Measurements from ENCODE around the gene C1QTNF5.

The C1QTNF5 gene

GRCh38 chr11:119380827-119381180, 40.1 kb upstream of the C1QTNF5 start:
- TF ChIP-seq, protein P1, sequence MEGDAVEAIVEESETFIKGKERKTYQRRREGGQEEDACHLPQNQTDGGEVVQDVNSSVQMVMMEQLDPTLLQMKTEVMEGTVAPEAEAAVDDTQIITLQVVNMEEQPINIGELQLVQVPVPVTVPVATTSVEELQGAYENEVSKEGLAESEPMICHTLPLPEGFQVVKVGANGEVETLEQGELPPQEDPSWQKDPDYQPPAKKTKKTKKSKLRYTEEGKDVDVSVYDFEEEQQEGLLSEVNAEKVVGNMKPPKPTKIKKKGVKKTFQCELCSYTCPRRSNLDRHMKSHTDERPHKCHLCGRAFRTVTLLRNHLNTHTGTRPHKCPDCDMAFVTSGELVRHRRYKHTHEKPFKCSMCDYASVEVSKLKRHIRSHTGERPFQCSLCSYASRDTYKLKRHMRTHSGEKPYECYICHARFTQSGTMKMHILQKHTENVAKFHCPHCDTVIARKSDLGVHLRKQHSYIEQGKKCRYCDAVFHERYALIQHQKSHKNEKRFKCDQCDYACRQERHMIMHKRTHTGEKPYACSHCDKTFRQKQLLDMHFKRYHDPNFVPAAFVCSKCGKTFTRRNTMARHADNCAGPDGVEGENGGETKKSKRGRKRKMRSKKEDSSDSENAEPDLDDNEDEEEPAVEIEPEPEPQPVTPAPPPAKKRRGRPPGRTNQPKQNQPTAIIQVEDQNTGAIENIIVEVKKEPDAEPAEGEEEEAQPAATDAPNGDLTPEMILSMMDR (IDR thresholded peaks at IDR 0.05; ENCODE audit: low read depth, low read length, missing control alignments) = no peak
- no peak overlapping the region; the same call in 1 of the 2 replicates for H3K4me3 ChIP-seq (ENCODE audit: low read depth, low read length)
- no peak for DNase-seq (ENCODE audit: low read depth)

DNA sequence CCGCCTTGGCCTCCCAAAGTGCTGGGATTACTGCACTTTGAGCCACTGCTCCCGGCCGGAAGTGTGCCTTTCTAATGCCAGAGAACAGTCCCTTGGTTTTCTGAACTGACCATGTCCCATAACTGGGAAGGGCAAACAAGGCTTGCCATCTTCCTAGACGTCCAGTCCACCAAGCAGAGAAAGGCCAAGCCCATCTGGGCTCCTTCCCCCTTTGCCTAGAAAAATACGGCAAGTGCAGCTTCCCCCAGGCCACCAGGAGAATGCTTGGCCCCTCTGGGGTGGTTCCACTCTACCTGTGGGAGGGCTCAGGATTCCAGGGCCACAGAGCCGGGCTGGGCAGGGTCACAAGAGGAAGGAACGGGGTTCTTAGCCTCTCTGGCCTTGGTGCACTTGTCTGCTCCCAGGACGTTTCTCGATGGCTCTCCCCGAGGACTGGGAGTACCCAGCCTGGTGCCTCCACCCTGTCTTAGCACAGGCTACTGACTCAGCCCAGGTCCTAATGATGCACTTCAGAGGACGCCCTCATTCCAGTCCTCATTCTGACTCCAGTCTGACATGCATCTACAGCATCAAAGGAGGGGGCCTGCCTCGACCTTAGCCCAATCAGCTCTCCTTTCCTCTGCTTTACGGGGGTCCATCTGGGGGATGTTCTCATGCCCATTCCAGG, 39.6 kb upstream of the C1QTNF5 start:
- TF ChIP-seq, protein P1 (IDR thresholded peaks at IDR 0.05; ENCODE audit: low read depth, low read length, missing control alignments) = no peak
- no peak for DNase-seq (ENCODE audit: low read depth)
- no peak overlapping the region for H3K4me3 ChIP-seq (ENCODE audit: low read depth, low read length)

DNA sequence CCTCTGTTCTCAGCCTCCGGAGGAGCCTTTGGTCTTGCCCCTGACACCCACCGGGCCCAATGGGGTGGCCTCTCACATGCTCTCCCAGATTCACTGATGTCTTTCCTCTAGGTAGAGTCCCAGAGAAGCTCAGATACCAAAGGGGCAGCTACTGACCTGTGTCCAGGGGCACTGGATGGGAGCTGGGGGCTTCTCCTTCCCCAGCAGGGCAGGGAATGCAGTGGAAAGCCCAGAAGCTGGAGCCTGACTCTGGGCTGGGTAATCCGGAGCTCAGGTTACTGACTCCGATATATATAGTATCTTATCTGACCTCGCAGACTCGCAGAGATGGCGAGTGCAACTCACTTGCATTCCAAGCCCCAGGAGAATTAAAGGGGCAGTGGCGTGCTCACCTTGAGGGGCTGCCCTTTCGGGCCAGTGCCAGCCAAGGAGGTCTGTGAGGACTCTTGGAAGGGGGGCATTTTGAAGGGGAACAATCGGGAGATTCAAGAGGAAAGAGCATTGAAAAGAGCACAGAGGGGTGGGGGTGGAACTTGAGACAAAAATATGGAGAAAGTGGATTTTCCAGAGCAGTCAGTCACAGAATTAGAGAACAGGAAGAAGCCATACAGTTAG, 38.3 kb upstream of the C1QTNF5 start:
- TF ChIP-seq, protein P1 (IDR thresholded peaks at IDR 0.05; ENCODE audit: low read depth, low read length, missing control alignments) = no peak
- H3K4me3 ChIP-seq (ENCODE audit: low read depth, low read length) = no peak overlapping the region
- no peak for DNase-seq (ENCODE audit: low read depth)

DNA sequence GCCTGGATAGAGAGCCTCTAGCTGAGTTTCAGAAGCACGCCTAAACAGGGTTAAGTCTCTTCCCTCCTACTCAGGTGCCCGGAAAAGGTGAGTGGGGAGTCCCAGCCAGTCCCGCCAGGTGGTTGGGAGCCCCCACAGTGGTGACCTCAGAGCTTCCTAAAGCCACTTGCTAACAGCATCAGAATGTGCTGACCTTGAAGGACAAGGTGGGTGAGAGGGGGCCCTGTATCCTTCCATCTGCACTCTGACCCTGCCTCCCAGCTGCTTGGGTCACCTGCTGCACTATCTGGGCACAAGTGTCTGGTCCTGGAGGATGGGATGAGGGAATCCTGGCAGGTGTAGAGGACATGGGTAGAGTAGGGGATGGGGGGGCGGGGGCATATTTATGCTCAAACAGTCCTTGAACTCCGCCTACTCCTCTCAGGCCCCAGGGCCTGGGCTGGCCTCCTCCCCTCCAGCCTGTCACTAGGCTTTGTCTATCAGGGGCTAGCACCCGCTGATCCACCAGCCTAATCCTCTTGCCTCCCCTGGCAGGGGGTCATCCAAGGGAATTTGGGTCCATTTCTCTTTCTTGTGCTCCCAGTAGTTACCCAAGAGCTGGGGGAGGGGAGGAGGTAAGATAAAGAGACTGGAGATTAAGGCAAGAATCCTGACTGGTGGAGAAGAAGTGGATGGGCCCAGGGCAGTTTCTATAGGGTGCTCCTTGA, 37.4 kb upstream of the C1QTNF5 start:
- no peak overlapping the region for H3K4me3 ChIP-seq (ENCODE audit: low read depth, low read length)
- TF ChIP-seq, protein P1 (IDR thresholded peaks at IDR 0.05; ENCODE audit: low read depth, low read length, missing control alignments) = no peak
- DNase-seq (ENCODE audit: low read depth) = no peak

DNA sequence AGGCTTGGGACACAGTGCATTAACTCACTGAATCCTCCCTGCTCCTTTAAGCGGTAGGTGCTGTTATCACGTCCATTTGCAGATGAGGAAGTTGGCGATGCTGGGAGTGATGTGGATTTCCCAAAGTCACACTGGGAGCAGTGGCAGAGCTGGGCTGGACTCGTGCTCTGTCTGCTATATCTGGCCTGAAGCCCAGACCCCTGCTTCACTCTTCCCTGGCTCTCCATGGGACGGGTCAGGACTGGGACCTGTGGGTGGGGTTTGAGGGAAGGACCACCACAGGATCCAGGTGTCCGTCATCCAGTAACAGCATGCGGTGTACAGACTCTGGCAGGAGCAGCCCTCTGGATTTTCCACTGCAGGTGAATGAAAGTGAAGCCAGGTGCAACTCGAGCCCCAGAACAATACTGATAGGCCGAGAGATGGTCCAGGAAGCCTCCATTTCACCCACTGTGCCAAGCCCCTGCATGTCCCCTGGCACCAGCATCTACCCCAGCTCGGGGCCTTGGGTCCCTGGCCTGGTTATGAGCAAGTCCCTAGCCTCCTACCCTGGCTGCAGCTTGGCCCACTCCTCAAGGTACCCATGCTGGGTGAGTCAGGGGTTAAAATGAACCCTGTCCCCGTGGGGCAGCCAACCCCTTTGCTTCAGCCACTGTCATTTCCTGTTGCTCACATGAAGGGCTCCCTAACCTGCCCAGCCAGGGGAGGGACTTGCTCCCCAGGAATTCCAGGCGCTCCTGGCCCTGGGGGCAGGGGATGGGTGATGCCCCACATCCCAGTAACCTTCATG, 36.6 kb upstream of the C1QTNF5 start:
- no peak for DNase-seq (ENCODE audit: low read depth)
- TF ChIP-seq, protein P1 (IDR thresholded peaks at IDR 0.05; ENCODE audit: low read depth, low read length, missing control alignments) = no peak
- H3K4me3 ChIP-seq (ENCODE audit: low read depth, low read length) = no peak overlapping the region

DNA sequence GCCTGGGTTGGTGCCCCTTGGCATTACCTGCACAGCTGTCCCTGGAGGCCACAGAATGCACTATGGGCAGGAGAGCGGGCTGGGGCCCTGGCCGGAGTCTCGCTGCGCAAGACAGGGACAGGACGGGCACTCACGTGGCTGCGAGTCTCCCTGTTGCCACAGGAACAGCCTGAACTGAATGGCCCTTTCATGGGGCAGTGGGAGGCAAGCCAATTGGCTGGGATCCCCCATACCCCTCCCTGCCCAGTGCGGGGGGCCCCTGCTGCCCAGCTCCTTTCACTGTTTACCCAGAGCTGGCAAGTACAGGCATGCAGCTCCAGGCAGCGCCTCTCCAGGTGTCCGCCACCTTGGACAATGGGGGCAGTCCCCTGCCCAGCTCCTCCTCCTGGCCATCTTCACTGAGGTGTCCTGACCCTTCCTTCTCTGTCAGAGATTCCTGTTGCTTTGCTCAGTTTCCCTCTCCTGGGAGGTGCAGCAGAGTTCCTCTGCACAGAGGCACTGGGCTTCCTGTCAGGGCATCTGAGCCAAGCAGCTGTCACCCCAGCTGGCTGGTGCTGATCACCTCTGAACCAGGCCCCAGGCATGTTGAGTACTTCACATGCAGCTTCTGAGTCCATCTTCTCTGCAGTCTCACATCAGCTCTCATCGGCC, 35.6 kb upstream of the C1QTNF5 start:
- TF ChIP-seq, protein P1 (IDR thresholded peaks at IDR 0.05; ENCODE audit: low read depth, low read length, missing control alignments) = no peak
- H3K4me3 ChIP-seq (ENCODE audit: low read depth, low read length) = no peak overlapping the region
- DNase-seq (ENCODE audit: low read depth) = no peak
